NCI-H2081 treated with DMSO at 0.1 percent for 48 hours (cell line): ENCODE results near the gene SGMS1.

Experiments
- DNase-seq: peaks from one replicate; lab custom pipeline; 2025; lab: John Stamatoyannopoulos, UW

The SGMS1 gene

DNA sequence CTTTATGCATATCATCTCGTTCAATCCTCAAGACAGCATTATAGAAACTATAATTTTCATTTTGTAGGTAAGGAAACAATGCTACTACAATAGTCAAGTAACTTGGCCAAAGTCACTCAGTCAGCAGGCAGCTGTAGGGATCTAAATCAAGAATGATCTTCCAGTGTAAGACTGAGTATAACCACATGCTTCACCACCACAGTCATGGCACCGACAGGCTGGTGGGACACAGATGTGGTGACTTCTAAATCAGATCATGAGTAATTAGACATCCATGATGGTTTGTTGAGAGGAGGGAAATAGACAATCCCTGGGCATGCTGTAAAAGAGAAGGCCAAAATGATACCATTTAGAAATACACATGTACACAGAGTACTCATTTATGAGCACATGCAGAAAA lies 288.4 kb downstream of the SGMS1 start:
- DNase-seq = no peak

- no peak for DNase-seq
Observed at GRCh38 chr10:50334273-50334672, 289.5 kb downstream of the SGMS1 start.

GRCh38 chr10:50333872-50334271 lies 289.9 kb downstream of the SGMS1 start:
- no peak for DNase-seq

DNA sequence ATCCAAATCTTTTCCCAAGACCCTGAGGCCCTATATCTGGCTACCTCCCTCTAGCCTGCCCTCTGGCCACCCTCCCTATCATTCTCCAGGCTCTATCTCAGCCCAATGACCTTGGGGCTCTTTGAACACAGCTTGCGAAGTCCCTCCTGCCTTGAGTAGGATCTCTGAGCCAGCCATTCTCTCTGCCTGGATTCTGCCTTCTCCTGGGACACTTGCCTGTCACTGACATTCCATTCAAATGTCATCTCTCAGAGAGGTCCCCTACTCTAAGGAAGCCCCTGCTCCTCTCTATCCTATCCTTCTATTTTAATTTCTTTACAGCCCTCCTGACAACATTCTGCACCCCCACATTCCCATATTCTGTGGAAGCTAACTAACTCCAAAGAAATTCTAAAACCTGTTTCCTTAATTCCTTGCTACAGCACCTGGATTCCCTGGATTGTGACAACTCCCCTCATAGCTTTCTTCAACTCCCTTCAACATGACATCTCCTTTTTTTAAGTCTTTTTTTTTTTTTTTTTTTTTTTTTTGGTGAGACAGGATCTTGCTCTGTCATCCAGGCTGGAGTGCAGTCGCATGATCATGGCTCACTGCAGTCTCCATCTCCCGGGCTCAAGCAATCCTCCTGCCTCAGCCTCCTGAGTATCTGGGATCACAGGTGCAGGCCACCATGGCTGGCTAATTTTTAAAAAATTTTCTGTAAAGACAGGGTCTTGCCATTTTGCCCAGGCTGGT lies 291.5 kb downstream of the SGMS1 start:
- DNase-seq = no peak

DNA sequence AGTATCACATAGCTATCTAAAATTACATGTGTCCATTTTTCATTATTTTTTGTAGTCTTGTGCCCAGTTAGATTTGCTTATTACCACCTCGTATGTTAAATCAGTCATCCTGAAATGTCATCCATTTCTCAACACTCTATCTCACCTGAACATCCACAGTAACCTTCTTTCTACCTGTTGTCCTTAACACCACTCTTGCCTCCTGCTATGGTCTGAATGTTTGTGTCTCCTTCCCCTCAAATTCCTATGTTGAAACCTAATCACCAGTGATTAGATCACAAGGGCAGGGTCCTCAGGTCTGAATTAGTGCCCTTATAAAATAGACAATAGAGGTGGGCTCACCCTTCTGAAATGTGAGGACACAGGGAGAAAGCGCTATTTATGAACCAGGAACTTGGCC lies 292.3 kb downstream of the SGMS1 start:
- DNase-seq = no peak

- DNase-seq = no peak
Observed at GRCh38 chr10:50326757-50327701, 296.7 kb downstream of the SGMS1 start.

DNA sequence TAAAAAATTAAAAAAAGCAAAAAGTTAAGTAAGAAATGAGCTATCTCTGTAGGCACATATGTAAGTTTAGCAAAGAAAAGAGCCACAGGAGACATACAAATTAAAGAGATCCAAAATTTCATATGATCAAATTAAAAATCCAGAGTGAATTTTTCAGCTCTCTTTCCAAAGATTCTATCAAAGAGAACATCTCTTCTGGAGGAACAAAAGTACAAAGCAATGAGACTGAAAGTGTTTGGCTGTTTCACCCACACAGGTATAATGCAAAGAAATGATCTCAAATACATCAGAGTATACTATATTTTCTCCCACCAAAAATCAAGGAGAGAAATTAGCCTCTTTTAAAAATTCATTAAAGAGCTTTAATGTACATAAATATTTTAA lies 297.6 kb downstream of the SGMS1 start:
- no peak for DNase-seq

DNA sequence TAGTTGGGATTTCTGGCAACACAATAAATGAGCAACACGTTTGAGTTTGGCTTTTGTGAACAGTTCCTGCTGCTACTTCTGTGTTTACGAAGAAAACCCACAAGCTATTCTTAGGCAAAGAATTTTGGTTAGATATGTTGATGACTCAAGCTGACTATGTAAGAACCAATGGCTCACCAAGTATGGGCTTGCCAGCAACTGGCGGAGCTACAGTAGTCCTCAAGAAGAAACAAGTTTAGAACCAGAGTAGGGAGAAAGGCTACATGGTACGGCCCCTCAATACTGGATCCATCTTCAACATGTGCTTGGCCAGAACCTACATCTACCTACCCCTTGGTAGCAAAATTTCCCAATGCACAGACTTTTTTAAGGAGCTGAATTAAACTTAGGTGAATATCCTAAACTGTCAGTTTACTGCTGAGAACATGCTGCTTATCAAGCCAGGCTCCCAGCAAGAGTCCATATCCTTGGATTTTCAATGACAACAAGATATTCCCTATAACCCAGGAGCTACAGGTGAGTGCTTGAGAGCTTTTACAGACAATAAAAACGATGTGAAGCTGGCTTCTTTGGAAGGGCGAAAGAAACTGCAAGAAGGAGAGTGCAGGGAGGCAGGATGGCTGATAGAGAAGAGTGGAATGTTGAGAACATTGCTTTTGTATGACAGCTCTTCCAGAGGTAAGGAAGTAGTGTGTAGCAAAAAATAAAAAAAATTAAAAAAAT lies 298.1 kb downstream of the SGMS1 start:
- no peak for DNase-seq

DNA sequence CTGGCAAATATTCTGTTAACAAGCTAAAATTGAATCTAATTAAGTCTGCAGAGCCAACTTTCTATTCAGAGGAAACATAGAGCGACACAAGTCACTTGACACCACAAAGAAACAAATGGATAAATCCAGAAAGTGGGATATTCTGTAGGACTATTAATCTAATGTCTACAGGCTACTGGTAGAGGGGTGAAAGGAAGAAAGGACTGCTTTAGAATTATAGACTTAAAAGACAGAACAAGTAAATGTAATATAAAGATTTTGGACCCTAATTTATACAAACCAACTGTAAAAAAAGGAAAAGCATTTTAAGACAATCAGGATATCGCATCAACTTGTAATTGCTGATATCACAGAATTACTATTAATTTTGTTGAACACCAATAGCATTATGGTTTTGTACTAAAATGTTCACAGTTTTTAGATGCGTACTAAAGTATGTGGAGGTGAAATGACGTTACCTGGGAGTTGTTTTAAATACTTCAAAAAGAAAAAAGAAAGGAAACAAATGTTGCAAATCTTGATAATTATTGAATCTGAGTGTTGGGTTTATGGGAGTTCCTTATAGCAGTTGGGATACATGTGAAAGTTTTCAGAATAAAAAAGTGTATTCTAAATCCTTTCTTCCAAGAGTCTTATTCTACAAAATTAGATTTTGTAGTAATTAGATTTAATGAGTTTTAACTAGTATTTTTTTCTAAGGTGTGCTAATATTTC lies 298.9 kb downstream of the SGMS1 start:
- no peak for DNase-seq

DNA sequence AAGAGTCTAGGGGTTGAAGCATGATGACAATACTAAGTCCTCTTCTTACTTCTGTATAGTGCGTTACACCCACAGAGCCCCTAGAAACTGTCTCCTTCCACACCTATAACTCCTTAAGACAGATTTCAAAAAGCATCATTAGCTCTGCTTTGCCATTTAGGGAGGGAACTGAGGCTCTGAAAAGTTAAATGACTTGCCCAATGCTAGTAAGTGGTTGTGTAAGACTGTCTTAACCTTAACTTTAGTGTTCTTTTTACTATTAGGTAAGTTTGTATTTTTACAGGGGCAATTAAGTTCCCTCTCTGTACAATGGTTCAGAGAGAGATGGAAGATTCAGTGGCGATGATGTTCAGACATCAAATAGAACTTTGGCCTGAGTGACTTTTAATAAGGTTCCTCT lies 299.7 kb downstream of the SGMS1 start:
- no peak for DNase-seq

DNA sequence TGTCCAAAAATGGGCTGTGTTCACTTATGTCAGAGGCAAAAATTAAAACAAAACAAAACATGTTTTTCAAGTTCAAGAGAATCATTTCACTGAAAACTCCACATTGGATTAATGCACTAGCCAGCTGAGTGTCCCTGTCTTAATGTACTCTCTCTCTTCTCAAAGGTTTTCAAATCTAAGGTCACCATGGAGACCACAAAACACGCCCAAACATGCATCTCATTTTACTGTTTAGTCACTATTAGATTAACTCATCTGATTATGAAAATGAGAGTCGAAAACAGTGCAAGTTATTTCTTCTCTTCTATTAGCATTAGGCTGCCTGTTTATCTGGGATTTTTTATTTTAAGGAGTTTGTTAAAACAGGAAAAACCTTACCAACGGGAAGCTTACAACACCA lies 301.7 kb downstream of the SGMS1 start:
- no peak for DNase-seq

DNA sequence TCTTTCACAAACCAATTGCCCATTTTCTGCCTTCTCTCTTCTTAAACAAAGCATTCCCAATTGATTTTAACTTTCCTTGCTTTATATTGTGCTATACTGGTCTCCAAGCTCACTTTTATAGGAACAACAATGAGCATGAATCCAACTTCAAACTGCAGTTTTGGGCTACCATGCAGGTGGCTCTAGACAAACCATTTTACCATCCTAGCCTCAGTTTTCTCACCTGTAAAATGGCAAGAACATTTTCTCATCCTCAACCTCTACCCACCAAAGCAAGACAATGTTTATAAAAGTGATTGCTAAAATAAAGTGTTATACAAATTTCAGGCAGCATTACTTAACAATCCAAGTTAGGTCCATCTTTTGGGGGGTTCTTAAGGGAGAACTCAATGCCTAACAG lies 305.6 kb downstream of the SGMS1 start:
- no peak for DNase-seq

DNA sequence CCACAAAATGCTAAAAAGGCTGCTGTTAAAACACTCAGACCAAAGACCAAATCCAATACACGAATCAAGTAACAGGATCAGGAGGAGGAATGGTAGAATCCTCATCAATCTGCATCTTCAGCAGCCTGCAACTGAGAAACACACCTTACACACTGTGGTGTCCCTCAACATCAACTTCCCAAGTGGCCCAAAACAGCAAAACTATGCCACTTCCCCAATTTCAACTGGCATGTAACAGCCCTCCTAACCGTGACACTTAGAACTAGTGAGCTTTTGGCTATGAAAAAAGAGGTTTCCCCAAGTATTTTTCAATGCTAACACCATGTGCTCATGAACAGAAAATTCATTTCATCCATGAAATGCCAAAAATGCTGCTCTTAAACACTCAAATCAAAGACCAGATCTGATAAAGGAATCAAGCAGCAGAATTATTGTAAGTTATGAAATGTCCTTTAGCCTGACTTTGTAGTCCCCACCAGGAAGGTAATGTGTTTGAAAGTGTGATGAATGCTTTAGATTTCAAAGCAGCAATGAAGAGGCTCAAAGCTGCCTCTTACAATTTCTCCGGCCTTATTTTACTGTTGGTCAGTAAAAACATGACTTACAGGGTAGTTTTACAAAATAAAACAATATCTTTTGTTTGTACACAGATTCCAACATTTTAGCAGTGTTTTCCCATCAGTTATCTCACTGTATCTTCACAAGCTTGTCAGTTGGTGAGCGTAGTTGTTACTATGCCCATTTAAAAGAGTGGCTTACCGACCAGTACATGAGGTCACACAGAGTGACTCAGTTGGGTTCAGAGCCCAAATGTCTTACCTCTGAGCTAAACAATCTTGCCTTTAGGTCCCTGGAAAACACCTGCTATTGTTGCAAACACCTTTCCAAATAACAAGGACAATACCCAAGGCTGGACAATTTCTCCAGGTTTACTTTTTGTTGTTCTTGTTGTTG lies 306.8 kb downstream of the SGMS1 start:
- DNase-seq = no peak

DNA sequence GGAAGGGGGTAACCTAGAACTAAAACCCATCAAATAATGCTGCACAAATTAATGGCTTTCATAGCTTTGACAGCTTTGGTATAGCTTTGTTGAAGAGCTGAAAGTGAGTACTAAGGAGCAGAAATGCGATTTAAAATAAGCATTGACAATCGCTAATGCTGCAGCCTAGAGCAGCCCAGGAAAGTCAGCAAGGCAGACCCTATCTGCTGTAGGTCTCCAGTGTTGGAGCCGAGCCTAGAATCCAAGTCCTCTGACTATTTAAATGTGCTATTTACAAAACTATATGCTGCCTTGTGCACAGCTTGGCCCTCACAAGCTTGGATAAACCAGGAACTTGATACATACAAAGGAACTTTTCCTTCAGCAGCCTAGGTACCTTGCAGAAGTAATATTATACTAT lies 307.6 kb downstream of the SGMS1 start:
- DNase-seq = no peak

- no peak for DNase-seq
Observed at GRCh38 chr10:50315424-50315823, 308.3 kb downstream of the SGMS1 start.

- no peak for DNase-seq
Observed at GRCh38 chr10:50314169-50315071, 309.3 kb downstream of the SGMS1 start.

- no peak for DNase-seq
Observed at GRCh38 chr10:50312464-50313437, 311.0 kb downstream of the SGMS1 start.

DNA sequence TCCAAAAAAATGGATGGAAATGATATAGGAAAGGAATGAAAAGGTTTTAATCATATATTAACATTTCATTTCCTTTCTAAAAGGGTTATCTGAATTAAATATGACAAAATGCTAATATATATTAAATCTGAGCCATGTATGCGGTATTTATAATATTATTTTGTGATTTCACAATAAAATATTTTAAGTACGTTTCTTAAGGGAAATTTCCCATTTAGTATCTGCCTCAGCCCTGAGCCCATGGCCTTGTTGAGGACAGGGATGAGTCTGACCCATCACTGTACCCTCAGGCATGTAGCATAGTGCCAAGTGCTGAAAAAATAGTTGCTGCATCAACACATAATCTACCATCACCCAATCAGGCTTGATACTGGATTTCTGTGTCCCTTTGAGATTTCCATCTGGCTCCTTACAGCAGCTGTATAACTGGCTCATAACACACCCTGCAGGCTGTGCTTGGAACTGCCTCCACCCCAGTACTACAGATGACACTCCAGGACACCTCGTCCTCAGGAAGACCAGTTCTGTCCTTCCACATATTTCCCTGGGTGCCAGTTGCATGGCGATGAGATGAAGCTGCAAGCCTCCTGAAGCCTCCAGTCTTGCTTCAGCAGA lies 313.1 kb downstream of the SGMS1 start:
- no peak for DNase-seq
